HG03442 (cell line): ENCODE results near the gene CEBPE.

Source experiments
- ATAC-seq: cut with Tn5 transposase; IDR thresholded peaks from one replicate; pipeline ENCODE4 v1.9.1; 2021; ENCODE audit warnings: mild to moderate bottlenecking, moderate library complexity; ENCODE audit not compliant: unreplicated experiment

CEBPE gene

DNA sequence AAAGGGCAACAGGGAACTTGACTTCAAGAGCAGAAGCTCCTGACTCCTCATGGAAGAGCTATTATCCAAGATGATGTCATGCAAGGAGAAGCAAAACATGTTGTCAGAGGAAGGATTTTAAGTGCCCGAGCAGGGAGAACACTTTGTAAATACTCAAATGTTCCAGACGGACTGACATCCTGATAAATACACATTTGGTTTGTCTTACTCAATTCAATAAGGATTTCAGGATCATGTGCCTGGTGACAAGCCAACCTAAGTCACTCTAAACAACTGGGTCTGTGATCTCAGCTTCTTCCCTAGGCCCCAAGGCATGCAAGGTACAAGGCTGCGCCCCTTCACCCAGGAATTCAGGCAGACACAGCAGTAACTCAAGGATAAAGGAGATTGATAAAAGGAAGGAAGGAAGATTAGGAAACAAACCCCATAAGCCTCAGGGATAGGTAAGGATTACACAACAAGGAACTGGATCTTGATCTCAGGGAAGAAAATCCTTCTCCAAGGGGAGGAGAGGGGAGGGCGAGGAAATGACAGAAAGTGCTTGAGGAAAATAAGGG lies 26.8 kb upstream of the CEBPE start:
- ATAC-seq = no peak

DNA sequence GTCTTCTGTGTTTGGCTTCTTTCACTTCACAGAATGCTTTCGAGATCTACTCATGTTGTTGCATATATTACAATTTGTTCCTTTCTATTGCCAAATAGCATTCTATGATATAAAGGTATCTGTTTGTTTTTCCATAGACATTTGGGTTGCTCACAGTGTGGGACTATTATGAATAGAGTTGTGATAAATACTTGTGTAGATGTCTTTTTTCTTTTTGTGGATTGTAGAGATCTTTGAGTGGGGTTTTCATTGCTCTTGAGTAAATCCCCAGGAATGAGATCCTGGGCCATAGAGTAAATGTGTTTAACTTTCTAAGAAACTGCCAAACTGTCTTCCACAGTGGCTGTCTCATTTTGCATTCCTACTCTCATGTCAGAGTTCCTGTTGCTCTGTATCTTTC lies 24.9 kb upstream of the CEBPE start:
- ATAC-seq = no peak

DNA sequence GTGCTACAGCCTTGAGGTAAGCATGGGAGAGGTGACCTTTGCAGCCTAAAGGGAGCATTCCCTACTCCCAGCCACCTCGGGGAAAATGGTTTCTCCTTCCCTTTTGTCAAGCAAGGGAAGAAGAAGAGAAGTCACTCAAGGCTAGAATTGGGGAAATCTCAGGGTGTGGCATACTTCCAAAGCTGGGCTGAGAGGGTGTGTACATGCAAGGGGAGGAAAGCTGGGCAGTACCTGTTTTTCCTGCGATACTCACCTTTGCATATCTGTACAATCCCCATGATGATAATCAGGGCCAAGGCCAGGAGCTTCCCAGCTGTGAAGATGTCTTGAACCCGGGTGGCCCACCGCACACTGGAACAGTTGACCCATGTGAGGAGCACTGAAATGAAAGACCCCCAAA lies 23.8 kb upstream of the CEBPE start:
- no peak for ATAC-seq

DNA sequence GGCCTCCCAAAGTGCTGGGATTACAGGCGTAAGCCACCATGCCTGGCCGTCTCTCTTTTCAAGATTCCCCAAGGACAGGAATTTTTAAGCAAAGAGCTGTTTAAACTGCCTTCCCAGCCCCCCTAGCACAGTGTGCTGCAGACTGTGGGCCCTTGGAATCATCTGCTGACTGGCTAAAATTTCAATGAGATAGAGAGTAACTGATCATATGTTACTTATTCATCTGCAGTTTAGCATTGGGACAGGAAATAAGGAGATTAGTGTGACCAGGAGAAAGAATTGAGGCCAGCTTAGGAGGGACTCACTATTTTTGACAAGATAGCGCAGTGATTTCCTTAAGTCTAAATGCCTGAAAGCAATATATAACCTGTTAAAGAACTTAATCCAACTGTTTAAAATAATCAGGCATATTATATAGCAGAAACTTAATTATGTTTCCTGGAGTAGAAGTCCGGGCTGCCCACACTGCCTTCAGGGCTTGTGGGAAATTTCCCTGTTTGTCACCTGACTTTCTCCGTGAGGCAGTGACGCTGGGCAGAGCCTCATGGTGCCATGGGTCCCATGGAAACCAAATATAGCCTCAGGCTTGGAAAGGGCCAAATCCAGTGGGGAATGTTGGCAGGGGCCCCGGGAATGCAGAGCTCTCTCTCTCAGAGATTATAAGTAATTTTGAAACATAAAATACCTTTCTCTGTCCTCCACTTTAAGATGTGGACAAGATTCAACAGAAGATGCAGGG lies 22.8 kb upstream of the CEBPE start:
- ATAC-seq = no peak

- no peak for ATAC-seq
These were observed 21.3 kb upstream of the CEBPE start for GRCh38 chr14:23140371-23140770.

DNA sequence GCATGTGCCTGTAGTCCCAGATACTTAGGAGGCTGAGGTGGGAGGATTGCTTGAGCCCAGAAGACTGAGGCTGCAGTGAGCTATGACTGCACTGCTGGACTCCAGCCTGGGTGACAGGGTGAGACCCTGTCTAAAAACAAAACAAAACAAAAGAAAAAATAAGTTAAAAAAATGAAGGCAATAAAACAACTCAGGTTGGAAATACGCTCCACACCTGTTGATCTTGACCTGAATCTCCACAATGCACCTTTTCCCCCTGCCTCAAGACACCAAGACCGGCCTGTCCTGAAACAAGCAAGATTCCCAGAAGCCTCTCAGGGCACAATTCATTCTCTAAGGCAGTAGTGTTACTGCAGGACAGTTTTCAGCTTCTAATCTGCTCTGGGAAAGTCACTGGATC lies 20.8 kb upstream of the CEBPE start:
- ATAC-seq = no peak

GRCh38 chr14:23137813-23138535 lies 18.9 kb upstream of the CEBPE start:
- no peak for ATAC-seq

DNA sequence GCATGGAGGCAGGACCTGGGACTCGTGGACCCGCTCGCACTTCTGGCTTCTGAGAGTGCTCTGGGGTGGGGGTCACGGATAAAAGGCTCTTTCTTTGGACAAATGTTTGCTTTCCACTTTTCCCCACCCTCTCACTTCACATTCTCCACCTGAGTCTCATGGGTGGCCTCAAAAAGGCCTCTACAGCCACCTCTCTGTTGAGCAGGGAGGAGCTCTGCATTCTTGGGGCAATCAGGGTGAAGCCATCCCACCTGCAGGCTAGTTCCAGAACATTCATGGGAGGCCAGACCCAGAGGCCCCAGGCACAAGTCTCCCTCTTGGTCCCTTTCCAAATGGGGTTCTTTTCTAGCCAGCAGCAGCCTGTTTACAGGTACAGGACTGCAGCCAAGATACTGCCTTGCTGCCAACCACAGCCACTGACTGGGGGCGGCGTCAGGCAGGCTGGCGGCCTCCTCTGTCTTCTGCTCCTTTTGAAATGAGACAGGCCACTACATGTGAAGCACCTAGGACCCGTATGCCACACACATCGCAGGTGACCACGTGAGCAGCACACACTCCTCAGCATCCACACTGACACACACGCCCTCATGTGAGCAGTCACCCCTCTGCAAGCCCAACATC lies 18.2 kb upstream of the CEBPE start:
- no peak for ATAC-seq

- ATAC-seq = no peak
These were observed 17.6 kb upstream of the CEBPE start for GRCh38 chr14:23136566-23137133.

- no peak for ATAC-seq
These were observed 13.9 kb upstream of the CEBPE start for GRCh38 chr14:23132970-23133369.

GRCh38 chr14:23131482-23131881 lies 12.4 kb upstream of the CEBPE start:
- no peak for ATAC-seq

- ATAC-seq = no peak
These were observed 11.8 kb upstream of the CEBPE start for GRCh38 chr14:23130871-23131270.

DNA sequence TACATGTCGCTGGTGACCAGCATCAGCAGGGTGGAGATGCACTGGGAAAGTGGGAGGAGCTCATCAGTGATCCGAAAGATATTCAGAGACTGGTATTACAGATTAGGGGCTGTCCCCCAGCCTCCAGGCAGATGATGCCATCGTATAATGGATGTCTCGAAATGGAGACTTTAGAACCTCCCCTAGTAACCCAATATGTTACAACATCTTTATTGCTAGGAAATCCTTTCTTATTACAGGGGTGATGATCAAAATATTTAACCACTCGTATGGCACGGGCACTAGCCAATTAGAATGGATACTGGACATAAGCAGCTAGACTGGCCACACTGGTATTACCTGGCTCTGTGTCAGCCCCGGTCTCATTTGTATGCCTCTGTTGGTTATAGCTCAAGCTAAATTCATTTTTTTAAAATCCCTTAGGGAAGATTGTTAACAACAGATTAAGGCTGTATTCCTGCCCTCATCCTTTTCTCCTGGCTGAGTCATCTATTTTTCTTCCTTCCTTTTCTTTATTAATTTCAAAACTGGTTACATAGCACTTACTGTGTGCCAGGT lies 10.8 kb upstream of the CEBPE start:
- ATAC-seq = no peak

DNA sequence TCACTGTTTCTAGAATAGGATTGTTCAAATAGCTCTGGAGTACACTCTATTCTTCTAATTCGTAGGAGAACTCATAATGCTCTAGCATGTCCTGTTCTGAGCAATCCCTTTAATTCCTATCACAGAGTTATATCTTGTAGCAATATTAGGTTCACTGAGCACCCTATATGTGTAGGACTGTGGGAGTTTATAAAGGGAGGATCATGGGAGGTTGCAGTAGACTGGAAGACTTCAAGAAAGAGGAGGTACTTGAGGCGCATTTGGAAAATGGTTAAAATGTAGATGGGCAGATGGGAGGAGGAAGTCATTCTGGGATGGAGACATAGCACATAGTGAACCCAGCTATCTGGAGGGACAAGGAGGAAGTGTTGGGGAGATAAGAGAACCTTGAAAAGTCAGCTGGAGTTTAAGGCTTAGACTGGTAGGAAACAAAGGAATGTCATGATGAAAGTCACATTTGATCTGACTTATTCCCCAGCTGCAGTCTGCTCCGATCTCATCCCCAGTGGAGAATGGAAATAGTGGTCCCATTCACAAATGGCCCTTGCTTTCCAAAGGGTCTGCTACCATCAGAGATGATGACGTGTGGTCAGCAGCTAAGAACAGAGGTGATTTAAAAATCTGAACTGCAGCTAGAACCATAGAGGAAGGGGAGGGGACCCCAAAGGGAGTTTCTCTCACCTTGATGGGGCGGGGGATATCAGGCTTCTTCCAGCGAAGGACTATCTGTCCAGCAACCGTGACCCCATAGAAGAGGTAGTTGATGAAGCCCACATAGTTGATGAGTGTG lies 10.1 kb upstream of the CEBPE start:
- no peak for ATAC-seq

DNA sequence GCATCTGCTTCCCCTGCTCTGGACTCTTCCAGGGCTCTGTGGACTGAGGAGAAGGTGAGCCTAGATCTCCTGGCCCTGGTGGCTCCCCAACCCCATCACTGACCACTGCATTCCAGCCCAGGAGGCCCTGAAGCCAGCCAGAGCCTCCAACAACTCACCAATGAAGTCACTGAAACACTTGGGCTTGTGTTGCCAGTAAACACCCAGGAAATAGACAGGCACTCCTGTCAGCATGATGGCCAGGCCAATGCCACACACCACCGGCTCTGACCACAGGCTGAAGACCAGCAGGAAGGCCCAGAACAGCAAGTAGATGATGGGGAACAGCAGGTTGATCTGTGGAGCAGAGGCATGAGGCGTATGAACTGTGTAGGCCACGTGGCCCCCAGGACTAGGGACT lies 8.8 kb upstream of the CEBPE start:
- no peak for ATAC-seq

DNA sequence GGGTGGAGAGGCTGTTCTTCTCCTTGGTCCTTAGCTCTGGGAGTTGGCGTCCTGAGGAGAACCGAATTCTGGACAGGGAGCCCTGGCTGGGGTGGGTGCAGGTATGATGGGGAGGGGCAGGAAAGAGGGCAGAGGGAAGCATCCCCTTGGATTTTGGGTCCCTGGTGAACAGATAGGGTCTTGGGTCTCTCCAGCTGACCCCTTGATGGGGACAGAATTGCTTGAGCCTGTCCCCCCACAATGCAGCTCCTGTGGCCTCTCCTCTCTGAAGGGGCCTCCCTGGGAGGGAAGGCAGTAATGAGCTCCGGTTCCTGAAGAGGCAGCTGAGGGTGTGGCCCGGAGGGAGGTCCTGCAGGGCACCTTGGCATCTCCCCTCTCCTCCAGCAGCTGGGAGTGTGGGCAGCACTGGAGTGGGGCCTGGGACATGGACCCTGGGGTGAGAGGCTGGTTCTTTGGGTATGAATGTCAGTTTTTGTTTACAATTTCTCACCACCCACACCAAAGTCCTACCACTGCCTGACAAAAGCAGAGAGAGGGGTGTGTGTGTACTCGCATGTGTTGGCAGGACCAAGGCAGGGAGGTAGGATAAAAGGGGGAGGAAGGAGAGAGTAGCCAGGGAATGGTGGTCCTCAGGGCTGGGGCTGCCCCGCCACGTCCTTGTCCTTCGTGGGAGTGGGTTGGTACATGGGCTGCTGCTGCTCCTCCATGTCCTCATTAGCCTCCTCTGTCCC lies 7.7 kb upstream of the CEBPE start:
- no peak for ATAC-seq

GRCh38 chr14:23125933-23126524 lies 7.0 kb upstream of the CEBPE start:
- ATAC-seq = no peak

- no peak for ATAC-seq
These were observed 6.0 kb upstream of the CEBPE start for GRCh38 chr14:23125011-23125410.

DNA sequence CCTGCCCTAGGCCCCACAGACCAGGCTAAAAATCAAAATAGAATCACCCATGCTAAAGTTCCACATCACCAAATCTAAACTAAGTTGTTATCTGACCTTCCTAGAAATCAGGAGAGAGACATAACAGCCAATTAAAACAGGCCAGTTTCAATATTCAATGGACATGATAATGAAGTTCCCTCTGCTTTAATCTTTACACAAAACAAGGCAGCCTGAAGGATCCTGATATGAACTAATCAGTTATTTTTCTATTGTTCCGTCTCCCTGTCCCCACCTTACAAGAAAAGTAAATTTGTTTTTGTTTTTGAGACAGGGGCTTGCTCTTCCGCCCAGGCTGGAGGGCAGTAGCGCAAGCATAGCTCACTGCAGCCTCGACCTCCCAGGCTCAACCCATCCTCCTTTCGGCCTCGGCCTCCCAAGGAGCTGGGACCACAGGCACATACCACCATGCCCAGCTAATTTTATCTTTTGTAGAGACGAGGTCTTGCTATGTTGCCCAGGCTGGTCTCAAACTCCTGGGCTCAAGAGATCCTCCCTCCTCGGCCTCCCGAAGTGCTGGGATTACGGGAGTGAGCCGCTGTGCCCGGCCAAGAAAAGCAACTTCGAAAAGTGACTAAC lies 5.4 kb upstream of the CEBPE start:
- no peak for ATAC-seq
